Activated T-cell treated with anti-CD3 and anti-CD28 coated beads, Interleukin-2, amount 50 U/mL, for 24 hours (primary cell): ENCODE data around the gene GRK3.
"Not testable (repeated sequence)": the region's sequence is repeated elsewhere in the genome, so short reads cannot be mapped to it uniquely, and the experiment has no call there.

ENCODE experiments used
- DNase-seq: peaks from one replicate; pipeline ENCODE4 v3.0.0-alpha.2; 2020
- H3K27ac Mint-ChIP-seq: 2 replicates; pipeline ENCODE4 v1.8.0; 2020; ENCODE audit warnings: mild to moderate bottlenecking, mixed read lengths
- H3K27me3 Mint-ChIP-seq: 2 replicates; pipeline ENCODE4 v1.8.0; 2020; ENCODE audit warnings: mixed read lengths
- H3K36me3 Mint-ChIP-seq: 2 replicates; pipeline ENCODE4 v1.8.0; 2020; ENCODE audit warnings: low read depth, mixed read lengths
- H3K4me1 Mint-ChIP-seq: 2 replicates; pipeline ENCODE4 v1.8.0; 2020; ENCODE audit warnings: low read depth, mixed read lengths
- H3K4me3 Mint-ChIP-seq: 2 replicates; pipeline ENCODE4 v1.8.0; 2020; ENCODE audit warnings: mild to moderate bottlenecking, moderate library complexity, mixed read lengths
- H3K9me3 Mint-ChIP-seq: 2 replicates; pipeline ENCODE4 v1.8.0; 2020; ENCODE audit warnings: mixed read lengths

Gene GRK3

DNA sequence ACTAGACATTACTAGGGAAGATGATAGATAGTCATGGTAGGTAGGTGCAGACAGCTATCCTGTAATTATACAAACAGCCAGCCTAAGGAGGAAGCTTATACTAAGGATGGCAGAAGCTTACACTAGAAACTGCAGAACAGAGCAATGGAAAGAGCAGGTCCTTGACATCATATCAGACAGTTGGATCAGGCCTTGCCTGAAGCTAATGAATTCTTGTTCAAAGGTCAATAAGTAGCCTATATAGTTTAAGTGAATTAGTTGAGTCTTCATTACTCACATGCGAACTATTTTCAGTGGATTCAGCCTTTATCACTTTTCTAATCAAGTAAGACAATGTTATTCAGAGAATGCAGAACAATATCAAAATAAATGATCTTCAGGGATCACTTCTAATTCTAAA lies 22.3 kb upstream of the GRK3 start:
- Mint-ChIP-seq H3K27ac (no peak overlapping the region), H3K4me3 (no peak overlapping the region), H3K9me3 (no peaks in the 10 kb centered on the region), H3K36me3 (no peaks in the 10 kb centered on the region), H3K27me3 (peaks cover 18% of the 10 kb centered on the region), H3K4me1 (peaks cover 3% of the 10 kb centered on the region)
- no peak for DNase-seq

DNA sequence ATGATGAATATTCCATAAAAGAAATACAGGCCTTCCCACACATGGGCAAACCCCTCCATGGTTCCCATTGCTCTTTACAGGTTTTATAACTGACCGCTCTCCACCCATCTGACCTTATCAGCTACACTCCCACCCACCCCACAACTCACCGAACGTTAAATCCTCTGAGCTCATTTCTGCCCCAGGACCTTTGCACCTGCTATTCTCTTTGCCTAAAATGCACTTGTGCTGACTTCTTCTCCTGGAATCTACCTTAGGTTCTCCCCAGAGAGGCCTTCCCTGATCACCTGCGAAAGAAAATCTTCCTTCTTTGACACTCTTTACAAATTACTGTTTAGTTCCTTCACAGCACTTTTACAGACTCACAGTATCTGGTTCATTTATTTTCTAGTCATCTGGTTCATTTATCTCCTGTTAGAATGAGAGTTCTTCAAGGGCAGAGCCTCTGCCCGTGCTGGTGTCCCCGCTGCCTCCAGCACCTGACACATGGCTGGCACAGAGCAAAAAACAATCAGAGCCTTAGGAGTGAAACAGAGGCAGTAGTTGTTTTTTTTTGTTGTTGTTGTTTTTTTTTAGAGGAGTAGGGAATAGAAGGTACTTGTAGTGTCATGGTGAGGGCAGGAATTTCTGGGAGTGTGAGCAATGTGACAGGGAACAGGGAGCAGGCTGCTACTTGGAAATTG lies 21.6 kb upstream of the GRK3 start:
- H3K27ac Mint-ChIP-seq = no peak overlapping the region
- DNase-seq = no peak
- H3K27me3 Mint-ChIP-seq = peaks cover 18% of the 10 kb centered on the region
- H3K36me3 Mint-ChIP-seq = no peaks in the 10 kb centered on the region
- no peak overlapping the region for H3K4me3 Mint-ChIP-seq
- peaks cover 3% of the 10 kb centered on the region for H3K4me1 Mint-ChIP-seq
- no peaks in the 10 kb centered on the region for H3K9me3 Mint-ChIP-seq

DNA sequence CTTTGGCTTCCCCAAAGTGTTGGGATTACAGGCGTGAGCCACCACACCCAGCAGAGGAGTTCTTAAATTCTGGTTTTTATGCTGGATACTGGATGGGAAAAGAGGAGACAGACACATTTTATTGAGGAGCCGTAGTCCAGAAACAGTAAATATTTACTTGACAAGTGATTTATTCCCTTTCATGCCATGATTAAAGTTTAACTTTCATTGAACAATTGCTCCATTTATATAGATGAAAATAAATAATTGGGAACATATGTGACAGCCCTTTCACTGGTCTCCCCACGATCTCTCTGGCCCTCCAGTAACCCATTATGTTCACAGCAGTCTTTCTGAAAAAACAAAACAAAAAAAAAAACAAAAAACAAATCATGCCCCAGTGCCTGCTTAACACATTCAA lies 19.3 kb upstream of the GRK3 start:
- Mint-ChIP-seq H3K4me1 (peaks cover 3% of the 10 kb centered on the region), H3K36me3 (no peaks in the 10 kb centered on the region), H3K9me3 (no peaks in the 10 kb centered on the region), H3K27ac (no peak overlapping the region), H3K27me3 (peaks cover 17% of the 10 kb centered on the region), H3K4me3 (no peak overlapping the region)
- DNase-seq = no peak

DNA sequence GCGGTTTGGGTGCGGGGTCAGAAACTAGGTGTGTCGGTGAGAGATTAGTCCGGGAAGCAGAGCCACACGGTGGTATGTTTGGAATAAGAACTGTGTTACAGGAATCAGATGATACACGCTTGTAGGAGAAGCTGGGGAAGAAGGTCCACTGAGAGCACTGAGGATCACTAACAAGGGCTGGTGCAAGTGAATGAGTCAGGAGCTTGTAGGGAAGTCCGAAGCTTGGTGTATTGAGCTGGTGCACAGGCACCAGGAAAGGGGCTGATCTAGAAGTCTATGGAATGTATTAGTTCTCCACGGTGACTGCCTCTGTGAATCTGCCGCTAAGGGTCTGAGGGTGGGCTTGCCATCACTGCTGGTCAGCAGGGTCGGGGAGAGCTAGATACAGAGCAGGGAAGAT lies 18.8 kb upstream of the GRK3 start:
- H3K9me3 Mint-ChIP-seq = no peaks in the 10 kb centered on the region
- DNase-seq = no peak
- H3K27ac Mint-ChIP-seq = no peak overlapping the region
- H3K4me1 Mint-ChIP-seq = peaks cover 3% of the 10 kb centered on the region
- no peak overlapping the region for H3K4me3 Mint-ChIP-seq
- no peaks in the 10 kb centered on the region for H3K36me3 Mint-ChIP-seq
- H3K27me3 Mint-ChIP-seq = peaks cover 17% of the 10 kb centered on the region

DNA sequence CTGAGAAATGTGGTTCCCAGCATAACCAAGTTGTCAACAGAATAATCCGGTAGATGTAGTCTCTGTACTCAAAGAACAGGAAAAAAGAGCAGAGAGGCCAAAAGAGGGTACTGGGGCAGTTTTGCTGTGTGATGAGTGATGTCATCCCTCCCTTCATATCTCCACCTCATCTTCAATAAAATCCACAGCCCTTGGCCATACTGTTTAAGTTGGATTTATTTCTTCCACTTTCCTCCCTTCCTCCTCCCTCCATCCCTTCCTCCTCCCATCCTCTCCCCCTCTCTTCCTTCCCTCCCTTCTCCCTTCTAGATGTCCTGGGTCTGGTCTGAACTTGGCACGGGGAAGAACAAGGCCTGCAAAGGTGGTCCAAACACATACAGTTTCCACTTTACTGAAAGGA lies 18.2 kb upstream of the GRK3 start:
- no peaks in the 10 kb centered on the region for H3K36me3 Mint-ChIP-seq
- no peak overlapping the region for H3K4me3 Mint-ChIP-seq
- no peaks in the 10 kb centered on the region for H3K9me3 Mint-ChIP-seq
- DNase-seq = no peak
- H3K27me3 Mint-ChIP-seq = peaks cover 23% of the 10 kb centered on the region
- H3K27ac Mint-ChIP-seq = no peak overlapping the region
- H3K4me1 Mint-ChIP-seq = peaks cover 3% of the 10 kb centered on the region

DNA sequence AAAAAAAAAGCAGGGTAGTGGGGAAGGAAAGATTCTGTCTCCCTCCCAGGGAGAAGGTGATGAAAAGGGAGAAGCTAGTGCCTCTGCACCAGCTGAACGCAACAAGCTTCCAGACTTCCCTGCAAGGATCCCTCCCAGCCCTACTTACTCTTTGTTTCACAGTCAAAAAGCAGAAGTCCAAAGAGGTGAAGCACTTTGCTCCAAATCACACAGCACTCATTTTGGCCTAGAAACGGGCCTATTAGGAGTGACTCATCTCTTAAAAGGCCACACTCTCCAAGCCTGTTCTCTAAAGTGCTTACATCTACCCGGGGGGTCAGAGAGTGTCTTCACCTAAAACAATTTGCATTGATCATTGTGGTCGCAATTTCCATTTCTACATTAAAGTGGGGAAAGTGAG lies 17.7 kb upstream of the GRK3 start:
- Mint-ChIP-seq H3K4me1 (peaks cover 3% of the 10 kb centered on the region), H3K36me3 (no peaks in the 10 kb centered on the region), H3K4me3 (no peak overlapping the region), H3K27ac (no peak overlapping the region), H3K27me3 (peaks cover 24% of the 10 kb centered on the region), H3K9me3 (no peaks in the 10 kb centered on the region)
- DNase-seq = no peak

DNA sequence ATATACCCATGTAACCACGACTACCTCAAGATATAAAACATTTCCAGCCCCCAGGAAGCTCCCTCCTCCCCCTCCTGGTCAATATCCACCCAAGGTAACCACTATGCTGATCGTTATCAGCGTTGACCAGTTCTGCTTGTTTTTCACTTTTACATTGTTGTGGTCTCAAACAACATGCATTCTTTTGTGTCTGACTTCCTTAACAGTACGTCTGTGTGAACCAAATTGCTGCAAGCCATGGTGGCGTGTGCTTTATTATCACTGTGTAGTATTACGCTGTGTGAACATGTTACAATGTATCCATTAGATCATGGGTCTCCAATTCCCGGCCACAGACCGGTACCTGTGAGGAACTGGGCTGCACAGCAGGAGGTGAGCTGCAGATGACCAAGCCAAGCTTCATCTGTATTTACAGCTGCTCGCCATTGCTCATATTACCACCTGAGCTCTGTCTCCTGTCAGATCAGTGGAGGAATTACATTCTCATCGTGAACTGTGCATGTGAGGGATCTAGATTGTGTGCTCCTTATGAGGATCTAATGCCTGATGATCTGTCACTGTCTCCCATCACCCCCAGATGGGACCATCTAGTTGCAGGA lies 15.5 kb upstream of the GRK3 start:
- H3K27ac Mint-ChIP-seq = no peak overlapping the region
- peaks cover 24% of the 10 kb centered on the region for H3K27me3 Mint-ChIP-seq
- H3K4me1 Mint-ChIP-seq = peaks cover 3% of the 10 kb centered on the region
- H3K9me3 Mint-ChIP-seq = no peaks in the 10 kb centered on the region
- DNase-seq = no peak
- H3K4me3 Mint-ChIP-seq = no peak overlapping the region
- H3K36me3 Mint-ChIP-seq = no peaks in the 10 kb centered on the region

DNA sequence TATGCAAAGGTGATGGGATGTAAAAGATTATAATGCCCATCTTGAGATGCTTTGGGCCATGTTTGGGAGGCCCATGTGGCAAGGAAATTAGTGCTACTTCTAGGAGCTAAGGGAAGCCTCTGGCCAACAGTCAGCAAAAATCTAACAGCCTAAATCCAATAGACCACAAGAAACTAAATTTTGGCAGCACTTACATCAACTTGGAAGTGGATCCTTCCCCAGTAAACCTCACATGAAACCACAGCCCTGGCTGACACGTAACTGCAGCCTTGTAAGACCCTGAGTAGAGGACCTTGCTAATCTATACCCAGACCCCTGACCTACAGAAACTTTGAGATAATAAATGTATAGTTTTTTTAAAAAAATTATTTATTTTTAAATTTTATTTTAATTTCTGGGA lies 13.1 kb upstream of the GRK3 start:
- no peak for DNase-seq
- peaks cover 22% of the 10 kb centered on the region for H3K27me3 Mint-ChIP-seq
- no peaks in the 10 kb centered on the region for H3K4me1 Mint-ChIP-seq
- H3K27ac Mint-ChIP-seq = no peak overlapping the region
- H3K9me3 Mint-ChIP-seq = no peaks in the 10 kb centered on the region
- no peak overlapping the region for H3K4me3 Mint-ChIP-seq
- no peaks in the 10 kb centered on the region for H3K36me3 Mint-ChIP-seq

DNA sequence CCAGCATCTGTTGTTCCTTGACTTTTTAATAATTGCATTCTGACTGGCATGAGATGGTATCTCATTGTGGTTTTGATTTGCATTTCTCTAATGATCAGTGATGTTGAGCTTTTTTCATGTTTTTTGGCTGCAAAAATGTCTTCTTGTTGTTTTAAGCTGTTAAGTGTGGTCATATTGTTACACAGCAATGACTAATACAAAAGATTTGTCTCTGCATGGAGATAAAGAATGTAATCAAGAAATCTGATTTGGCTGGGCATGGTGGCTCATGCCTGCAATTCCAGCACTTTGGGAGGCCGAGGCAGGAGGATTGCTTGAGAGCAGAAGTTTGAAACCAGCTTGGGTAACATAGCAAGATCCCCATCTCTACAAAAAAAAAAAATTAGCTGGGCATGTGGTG lies 12.1 kb upstream of the GRK3 start:
- H3K27ac Mint-ChIP-seq, H3K9me3 Mint-ChIP-seq, DNase-seq, H3K36me3 Mint-ChIP-seq, H3K4me1 Mint-ChIP-seq, H3K4me3 Mint-ChIP-seq: not testable (repeated sequence)
- peaks cover 18% of the 10 kb centered on the region for H3K27me3 Mint-ChIP-seq

DNA sequence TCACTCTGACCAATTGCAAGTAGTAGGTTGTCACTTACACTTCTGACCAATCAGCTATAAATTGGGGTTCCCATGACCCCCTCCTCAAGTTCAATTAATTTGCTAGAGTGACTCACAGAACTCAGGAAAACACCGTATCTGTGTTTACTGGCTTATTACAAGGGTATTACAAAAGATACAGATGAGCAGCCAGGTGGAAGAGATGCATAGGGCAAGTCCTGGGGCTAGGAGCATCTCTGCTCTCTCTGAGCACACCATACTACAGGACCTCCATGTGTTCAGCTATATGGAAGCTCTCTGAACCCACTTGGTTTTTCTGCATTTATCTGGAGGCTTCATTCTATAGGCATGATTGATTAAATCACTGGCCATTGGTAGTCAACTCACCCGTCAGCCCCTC lies 11.3 kb upstream of the GRK3 start:
- no peak overlapping the region for H3K27ac Mint-ChIP-seq
- no peaks in the 10 kb centered on the region for H3K9me3 Mint-ChIP-seq

DNA sequence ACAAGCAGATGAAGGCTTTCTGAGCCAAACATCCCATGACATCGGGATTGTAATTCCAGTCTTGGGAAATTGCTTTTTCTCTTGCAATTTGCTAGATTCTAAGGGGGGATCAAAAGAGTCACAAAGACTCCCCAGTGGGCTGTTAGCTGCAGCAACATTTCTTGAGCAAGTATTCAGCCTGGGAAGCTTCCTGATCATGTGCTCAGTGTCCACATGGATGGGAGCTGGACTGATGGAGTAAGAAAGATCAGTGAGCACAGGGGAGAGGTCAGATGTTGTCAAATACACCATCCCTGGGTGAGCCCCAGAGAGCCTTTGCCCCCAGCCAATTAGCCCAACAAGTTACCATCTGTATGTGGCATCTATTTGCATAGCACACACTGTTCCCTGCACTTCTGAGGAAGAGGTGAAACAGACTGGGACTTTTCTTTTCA lies 10.2 kb upstream of the GRK3 start:
- H3K36me3 Mint-ChIP-seq = no peaks in the 10 kb centered on the region
- no peaks in the 10 kb centered on the region for H3K4me1 Mint-ChIP-seq
- peaks cover 15% of the 10 kb centered on the region for H3K27me3 Mint-ChIP-seq
- no peaks in the 10 kb centered on the region for H3K9me3 Mint-ChIP-seq
- no peak overlapping the region for H3K4me3 Mint-ChIP-seq
- no peak for DNase-seq
- no peak overlapping the region for H3K27ac Mint-ChIP-seq

More for the DNA sequence above, 11.3 kb upstream of the GRK3 start:
- Mint-ChIP-seq H3K27me3 (peaks cover 18% of the 10 kb centered on the region), H3K36me3 (no peaks in the 10 kb centered on the region), H3K4me1 (no peaks in the 10 kb centered on the region), H3K4me3 (no peak overlapping the region)
- no peak for DNase-seq

DNA sequence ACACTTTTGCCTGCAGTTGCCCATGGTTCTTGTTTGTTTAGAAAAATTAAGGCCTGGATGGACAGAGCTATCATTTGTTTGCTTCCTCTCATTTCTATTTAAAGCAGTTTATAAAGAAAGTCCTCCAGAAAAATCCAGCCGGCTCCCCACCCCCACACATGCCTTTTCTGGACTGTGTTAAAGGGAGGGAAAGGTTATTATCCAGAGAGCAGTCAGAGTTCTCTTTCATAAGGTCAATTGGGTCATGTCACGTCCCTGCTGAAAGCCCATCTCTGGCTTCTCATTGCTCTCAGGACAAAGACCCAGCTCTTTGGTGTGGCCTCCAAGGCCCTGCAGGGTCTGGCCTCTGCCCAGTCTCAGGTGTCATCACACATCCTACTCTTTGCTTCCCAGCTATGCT lies 9.8 kb upstream of the GRK3 start:
- no peak overlapping the region for H3K27ac Mint-ChIP-seq
- H3K4me1 Mint-ChIP-seq = no peaks in the 10 kb centered on the region
- no peaks in the 10 kb centered on the region for H3K9me3 Mint-ChIP-seq
- H3K4me3 Mint-ChIP-seq = no peak overlapping the region
- DNase-seq = no peak
- H3K27me3 Mint-ChIP-seq = peaks cover 15% of the 10 kb centered on the region
- H3K36me3 Mint-ChIP-seq = no peaks in the 10 kb centered on the region

DNA sequence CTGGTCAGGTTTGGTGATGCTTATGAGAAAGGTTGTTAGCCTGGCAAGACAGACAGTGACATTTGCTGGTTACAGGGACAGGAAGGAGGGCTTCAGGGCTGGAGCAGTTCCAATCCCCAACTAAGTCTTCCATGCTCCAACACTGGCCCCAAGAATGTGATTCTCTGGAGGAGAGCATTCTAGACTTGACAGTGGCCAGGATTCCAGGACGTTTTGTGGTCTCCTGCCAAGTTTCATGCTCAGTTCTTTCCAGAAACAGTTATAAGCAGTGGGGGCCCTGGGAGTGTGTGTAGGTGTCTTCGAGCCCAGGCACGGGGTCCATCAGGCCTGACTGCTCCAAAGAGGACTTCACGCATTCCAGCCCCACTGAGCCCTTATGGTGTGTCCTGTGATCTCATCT lies 8.9 kb upstream of the GRK3 start:
- H3K27ac Mint-ChIP-seq = no peak overlapping the region
- H3K9me3 Mint-ChIP-seq = no peaks in the 10 kb centered on the region
- no peak for DNase-seq
- peaks cover 15% of the 10 kb centered on the region for H3K27me3 Mint-ChIP-seq
- no peaks in the 10 kb centered on the region for H3K4me1 Mint-ChIP-seq
- no peaks in the 10 kb centered on the region for H3K36me3 Mint-ChIP-seq
- no peak overlapping the region for H3K4me3 Mint-ChIP-seq

DNA sequence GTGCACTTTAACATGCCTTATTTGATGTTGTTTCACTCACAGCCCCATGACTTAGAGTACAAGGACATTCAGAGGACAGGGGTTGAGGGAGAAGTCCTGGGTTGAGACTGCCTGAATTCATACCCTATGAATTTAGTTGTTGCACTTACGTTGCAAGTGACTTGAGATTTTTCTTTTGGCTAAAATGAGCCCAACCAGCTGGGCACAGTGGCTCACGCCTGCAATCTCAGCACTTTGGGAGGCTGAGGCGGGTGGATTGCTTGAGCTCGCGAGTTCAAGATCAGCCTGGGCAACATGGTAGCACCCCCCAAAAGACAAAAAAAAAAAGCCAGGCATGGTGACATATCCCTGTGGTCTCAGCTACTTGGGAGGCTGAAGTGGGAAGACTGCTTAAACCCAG lies 7.3 kb upstream of the GRK3 start:
- no peaks in the 10 kb centered on the region for H3K36me3 Mint-ChIP-seq
- no peak overlapping the region for H3K27ac Mint-ChIP-seq
- no peaks in the 10 kb centered on the region for H3K9me3 Mint-ChIP-seq
- H3K27me3 Mint-ChIP-seq = peaks cover 10% of the 10 kb centered on the region
- DNase-seq = no peak
- no peak overlapping the region for H3K4me3 Mint-ChIP-seq
- H3K4me1 Mint-ChIP-seq = peaks cover 3% of the 10 kb centered on the region

DNA sequence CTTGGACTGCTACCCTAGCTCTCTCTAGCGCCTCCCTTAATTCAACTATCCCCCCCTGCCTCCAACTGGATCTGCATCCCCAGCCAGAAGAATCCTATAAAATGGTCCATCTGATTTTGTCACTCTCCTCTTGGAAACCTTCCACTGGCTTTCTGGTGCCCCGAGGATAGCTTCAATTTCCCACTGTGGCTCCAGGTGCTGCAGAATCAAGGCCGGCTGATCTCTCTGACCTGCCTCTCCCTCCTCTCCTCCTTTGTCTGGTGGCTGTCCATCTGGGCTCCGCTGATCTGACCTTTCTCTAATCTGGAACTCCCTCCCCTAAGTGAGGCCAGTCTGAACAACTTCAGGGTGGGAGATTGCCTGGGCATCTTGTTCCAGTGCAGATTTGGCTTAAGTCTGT lies 6.1 kb upstream of the GRK3 start:
- Mint-ChIP-seq H3K27me3 (peaks cover 14% of the 10 kb centered on the region), H3K4me3 (no peak overlapping the region), H3K27ac (no peak overlapping the region), H3K9me3 (no peaks in the 10 kb centered on the region), H3K4me1 (peaks cover 9% of the 10 kb centered on the region), H3K36me3 (no peaks in the 10 kb centered on the region)
- DNase-seq = no peak

DNA sequence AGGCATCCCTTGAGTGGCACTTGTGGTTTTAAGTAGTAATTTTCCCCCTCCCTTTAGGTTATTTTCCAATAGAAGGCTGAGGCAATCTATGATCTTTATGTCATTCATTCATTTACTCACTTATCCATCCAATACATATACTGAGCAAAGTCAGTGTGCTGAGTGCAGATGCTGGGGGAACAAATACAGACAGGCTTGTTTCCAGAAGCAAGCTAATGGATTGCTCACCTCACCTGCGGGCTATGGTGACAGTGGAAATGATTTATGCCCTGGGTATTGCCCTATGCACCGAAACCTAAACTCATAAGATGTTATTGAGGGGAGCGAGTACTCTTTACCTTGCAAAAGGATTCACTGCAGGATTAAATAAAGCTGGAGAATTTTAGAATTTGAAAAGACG lies 4.6 kb upstream of the GRK3 start:
- H3K27ac Mint-ChIP-seq, H3K36me3 Mint-ChIP-seq, H3K4me3 Mint-ChIP-seq, H3K9me3 Mint-ChIP-seq, DNase-seq: not testable (repeated sequence)
- peaks cover 23% of the 10 kb centered on the region for H3K27me3 Mint-ChIP-seq
- peaks cover 19% of the 10 kb centered on the region for H3K4me1 Mint-ChIP-seq
